ENCODE measurements around the gene MED9.

MED9 gene

GRCh38 chr17:17500999-17501605 is 24.3 kb downstream of the MED9 start:
- no peak overlapping the region for H3K27ac ChIP-seq

GRCh38 chr17:17502741-17503565 is 26.2 kb downstream of the MED9 start:
- no peak for TF ChIP-seq CTCF (conservative IDR thresholded peaks at IDR 0.05)
- no peak overlapping the region for H3K27ac ChIP-seq

More at GRCh38 chr17:17500999-17501605, 24.3 kb downstream of the MED9 start:
- no peak for TF ChIP-seq CTCF (conservative IDR thresholded peaks at IDR 0.05)

- TF ChIP-seq CTCF (conservative IDR thresholded peaks at IDR 0.05): no peak
- no peak overlapping the region for H3K27ac ChIP-seq
Measured at GRCh38 chr17:17503566-17504130, 26.8 kb downstream of the MED9 start.

GRCh38 chr17:17504341-17505140 is 27.7 kb downstream of the MED9 start:
- H3K27ac ChIP-seq: no peak overlapping the region
- no peak for TF ChIP-seq CTCF (conservative IDR thresholded peaks at IDR 0.05)

- H3K27ac ChIP-seq: no peak overlapping the region
- TF ChIP-seq CTCF (conservative IDR thresholded peaks at IDR 0.05): no peak
Measured at GRCh38 chr17:17505151-17505550, 28.4 kb downstream of the MED9 start.

- no peak overlapping the region for H3K27ac ChIP-seq
- no peak for TF ChIP-seq CTCF (conservative IDR thresholded peaks at IDR 0.05)
Measured at GRCh38 chr17:17505610-17506171, 28.9 kb downstream of the MED9 start.

Data from VCaP (cell line).